ENCODE data around the gene IFT122.

IFT122 gene

GRCh38 chr3:129519896-129520715 lies 80.1 kb downstream of the IFT122 start:
- no peak for DNase-seq

- DNase-seq, result no peak
Observed at GRCh38 chr3:129520960-129521359, 80.9 kb downstream of the IFT122 start.

GRCh38 chr3:129521611-129522010 lies 81.6 kb downstream of the IFT122 start:
- DNase-seq, result no peak

- no peak for DNase-seq
Observed at GRCh38 chr3:129522953-129523352, 82.9 kb downstream of the IFT122 start.

- no peak for DNase-seq
Observed at GRCh38 chr3:129524081-129524480, 84.1 kb downstream of the IFT122 start.

GRCh38 chr3:129525341-129525968 lies 85.4 kb downstream of the IFT122 start:
- DNase-seq, result no peak

- no peak for DNase-seq
Observed at GRCh38 chr3:129526121-129526900, 86.3 kb downstream of the IFT122 start.

GRCh38 chr3:129527262-129527661 lies 87.2 kb downstream of the IFT122 start:
- DNase-seq, result no peak

- no peak for DNase-seq
Observed at GRCh38 chr3:129528589-129529100, 88.6 kb downstream of the IFT122 start, which contains the start of gene RHO. TSS of gene RHO (plus strand) at chr3:129528639. CDS start at chr3:129528734, 95 bp downstream.

- no peak for DNase-seq
Observed at GRCh38 chr3:129529436-129530210, 89.6 kb downstream of the IFT122 start.

- no peak for DNase-seq
Observed at GRCh38 chr3:129530251-129530791, 90.3 kb downstream of the IFT122 start.

- no peak for DNase-seq
Observed at GRCh38 chr3:129530821-129531220, 90.8 kb downstream of the IFT122 start.

- DNase-seq, result no peak
Observed at GRCh38 chr3:129531699-129532098, 91.7 kb downstream of the IFT122 start.

- no peak for DNase-seq
Observed at GRCh38 chr3:129532261-129532660, 92.2 kb downstream of the IFT122 start.

GRCh38 chr3:129533406-129533805 lies 93.4 kb downstream of the IFT122 start:
- DNase-seq, result no peak

GRCh38 chr3:129534428-129535027 lies 94.5 kb downstream of the IFT122 start:
- no peak for DNase-seq

GRCh38 chr3:129535075-129535474 lies 95.1 kb downstream of the IFT122 start:
- DNase-seq, result no peak

GRCh38 chr3:129536374-129536667 lies 96.3 kb downstream of the IFT122 start:
- DNase-seq, result no peak

- no peak for DNase-seq
Observed at GRCh38 chr3:129536804-129537203, 96.8 kb downstream of the IFT122 start.

GRCh38 chr3:129539206-129539605 lies 99.2 kb downstream of the IFT122 start:
- no peak for DNase-seq

GRCh38 chr3:129540776-129541516 lies 100.9 kb downstream of the IFT122 start:
- DNase-seq, result no peak

Measured in NCI-H345 (cell line).